GM04504 (cell line): ENCODE data around the gene GRID2.

ENCODE experiments used
- DNase-seq: peaks from one replicate; pipeline ENCODE4 v3.0.0-alpha.2; 2012; ENCODE audit warnings: low read depth

The GRID2 gene

GRCh38 chr4:93814141-93814540 lies 1510.4 kb downstream of the GRID2 start:
- no peak for DNase-seq

GRCh38 chr4:93814722-93815121 lies 1511.0 kb downstream of the GRID2 start:
- no peak for DNase-seq
